WTC11 (cell line): Measurements from ENCODE around the gene EMD. TPM values are rescaled to one million over a fixed set of nuclear protein-coding genes. Genes with fewer than 3 reads are reported as not detected.

ENCODE experiments used
- ATAC-seq: fragments of 200-7000 bp; cut with Tn5 transposase; 2 replicates; pipeline ENCODE4 v1.10.0; 2021; ENCODE audit warnings: mild to moderate bottlenecking, moderate library complexity
- CTCF ChIA-PET: fragments of 300-600 bp; sonication (Branson Sonifier 250); formaldehyde crosslinking; loops from one replicate; lab custom pipeline; 2021; ENCODE audit warnings: antibody characterized with exemption; lab: Charles Lee
- POLR2A ChIA-PET: fragments of 350-600 bp; sonication (Branson Sonifier 250); formaldehyde crosslinking; loops from one replicate; lab custom pipeline; 2021; ENCODE audit warnings: antibody characterized with exemption; lab: Charles Lee
- DNase-seq: peaks from one replicate; pipeline ENCODE4 v3.0.0; 2021; ENCODE audit warnings: low spot score
- H3K27ac Mint-ChIP-seq: 2 replicates; pipeline ENCODE4 v1.8.0; 2021; ENCODE audit warnings: mixed read lengths
- H3K27me3 Mint-ChIP-seq: 2 replicates; pipeline ENCODE4 v1.8.0; 2021; ENCODE audit warnings: low read depth, mild to moderate bottlenecking, moderate library complexity, mixed read lengths
- H3K36me3 Mint-ChIP-seq: 2 replicates; pipeline ENCODE4 v1.8.0; 2021; ENCODE audit warnings: mixed read lengths
- H3K4me1 Mint-ChIP-seq: 2 replicates; pipeline ENCODE4 v1.8.0; 2022; ENCODE audit warnings: mixed read lengths
- H3K4me3 Mint-ChIP-seq: 2 replicates; pipeline ENCODE4 v1.8.0; 2021; ENCODE audit warnings: mild to moderate bottlenecking, moderate library complexity, mixed read lengths
- H3K9me3 Mint-ChIP-seq: 2 replicates; pipeline ENCODE4 v1.8.0; 2021; ENCODE audit warnings: mixed read lengths
- ERG ChIP-seq: fragments of 250-450 bp; sonication (Bioruptor Pico); IDR thresholded peaks from 2 replicates; pipeline ENCODE4 v1.8.0; 2021; ENCODE audit warnings: mild to moderate bottlenecking
- ESRRA ChIP-seq: sonication (generic); formaldehyde crosslinking; IDR thresholded peaks from 2 replicates; pipeline ENCODE4 v1.8.1; 2022; ENCODE audit warnings: mild to moderate bottlenecking, missing genetic modification reagents, borderline replicate concordance
- HMGXB4 ChIP-seq: sonication (generic); formaldehyde crosslinking; IDR thresholded peaks from 2 replicates; pipeline ENCODE4 v1.8.1; 2023; ENCODE audit warnings: mild to moderate bottlenecking, moderate library complexity, missing genetic modification reagents
- KAT7 ChIP-seq: sonication (generic); formaldehyde crosslinking; IDR thresholded peaks from 2 replicates; pipeline ENCODE4 v1.8.1; 2023; ENCODE audit warnings: missing genetic modification reagents, mild to moderate bottlenecking, borderline replicate concordance
- MLX ChIP-seq: sonication (generic); formaldehyde crosslinking; IDR thresholded peaks from 2 replicates; pipeline ENCODE4 v1.8.1; 2023; ENCODE audit warnings: mild to moderate bottlenecking, missing genetic modification reagents, moderate library complexity
- MXD4 ChIP-seq: fragments of 250-450 bp; sonication (Bioruptor Pico); IDR thresholded peaks from 2 replicates; pipeline ENCODE4 v1.8.0; 2021; ENCODE audit warnings: mild to moderate bottlenecking, moderate library complexity, borderline replicate concordance
- SOX15 ChIP-seq: fragments of 250-450 bp; sonication (Bioruptor Pico); IDR thresholded peaks from 2 replicates; pipeline ENCODE4 v1.9.0; 2021; ENCODE audit warnings: mild to moderate bottlenecking
- TCF7 ChIP-seq: sonication (generic); formaldehyde crosslinking; IDR thresholded peaks from 2 replicates; pipeline ENCODE4 v1.8.0; 2022; ENCODE audit warnings: mild to moderate bottlenecking, low read depth, missing genetic modification reagents, moderate library complexity
- ZNF138 ChIP-seq: sonication (generic); formaldehyde crosslinking; conservative IDR thresholded peaks from 2 replicates; pipeline ENCODE4 v1.8.1; 2022; ENCODE audit warnings: mild to moderate bottlenecking, moderate library complexity, missing genetic modification reagents
- ZNF396 ChIP-seq: fragments of 250-450 bp; sonication (Bioruptor Pico); IDR thresholded peaks from 2 replicates; pipeline ENCODE4 v1.8.0; 2021; ENCODE audit warnings: mild to moderate bottlenecking, moderate library complexity, borderline replicate concordance
- total RNA-seq: library from RNA; stranded (reverse); gene quantifications from 3 replicates; pipeline ENCODE4 v1.2.3, GENCODE V29; 2021
- TF ChIP-seq, protein P1 (sequence below): sonication (generic); formaldehyde crosslinking; IDR thresholded peaks from 2 replicates; pipeline ENCODE4 v1.8.0; 2022; ENCODE audit warnings: mild to moderate bottlenecking, missing genetic modification reagents
- TF ChIP-seq, protein P2 (sequence below): sonication (generic); formaldehyde crosslinking; IDR thresholded peaks from 2 replicates; pipeline ENCODE4 v1.8.1; 2022; ENCODE audit warnings: mild to moderate bottlenecking, missing genetic modification reagents, moderate library complexity, borderline replicate concordance

The EMD gene
- total RNA-seq, 1 experiment from 2014 or later = 78.3 TPM

- TF ChIP-seq SOX15 (no peak), ZNF138 (CRISPR knock-in tag) (no peak), ESRRA (CRISPR knock-in tag) (no peak), KAT7 (no peak)
Measured at GRCh38 chrX:154373340-154374306, 5.5 kb upstream of the EMD start (continued).

- Mint-ChIP-seq H3K27me3 (peaks cover 11% of the 10 kb centered on the region), H3K36me3 (peaks cover 5% of the 10 kb centered on the region), H3K4me1 (peaks cover 6% of the 10 kb centered on the region), H3K27ac (no peak within 1 kb of the TSS), H3K9me3 (no peaks in the 10 kb centered on the region), H3K4me3 (peak within 1 kb of the TSS; percentile 55)
- CTCF ChIA-PET = interaction anchor here (1.0 to 3.0 kb wide), 8 partner anchors 9 to 161 kb away, joined by 3 to 43 read pairs (median 11); partner anchors contain the start of genes PLXNA3, SLC10A3 and TAFAZZIN
- POLR2A ChIA-PET = interaction anchor here (0.7 to 2.0 kb wide), 3 partner anchors 9 to 116 kb away, joined by 3 to 10 read pairs (median 7); partner anchors contain the start of gene SLC10A3
- DNase-seq = peak; percentile 63
- ATAC-seq = no peak
- TF ChIP-seq MLX (CRISPR knock-in tag) (no peak), TCF7 (CRISPR knock-in tag) (no peak), HMGXB4 (CRISPR knock-in tag) (peak; percentile 33; the same call in 1 of the 2 replicates), MXD4 (CRISPR knock-in tag) (no peak)
- TF ChIP-seq, protein P1, sequence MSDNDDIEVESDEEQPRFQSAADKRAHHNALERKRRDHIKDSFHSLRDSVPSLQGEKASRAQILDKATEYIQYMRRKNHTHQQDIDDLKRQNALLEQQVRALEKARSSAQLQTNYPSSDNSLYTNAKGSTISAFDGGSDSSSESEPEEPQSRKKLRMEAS = peak; percentile 17; the same call in 1 of the 2 replicates
- TF ChIP-seq, protein P2, sequence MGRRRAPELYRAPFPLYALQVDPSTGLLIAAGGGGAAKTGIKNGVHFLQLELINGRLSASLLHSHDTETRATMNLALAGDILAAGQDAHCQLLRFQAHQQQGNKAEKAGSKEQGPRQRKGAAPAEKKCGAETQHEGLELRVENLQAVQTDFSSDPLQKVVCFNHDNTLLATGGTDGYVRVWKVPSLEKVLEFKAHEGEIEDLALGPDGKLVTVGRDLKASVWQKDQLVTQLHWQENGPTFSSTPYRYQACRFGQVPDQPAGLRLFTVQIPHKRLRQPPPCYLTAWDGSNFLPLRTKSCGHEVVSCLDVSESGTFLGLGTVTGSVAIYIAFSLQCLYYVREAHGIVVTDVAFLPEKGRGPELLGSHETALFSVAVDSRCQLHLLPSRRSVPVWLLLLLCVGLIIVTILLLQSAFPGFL (CRISPR knock-in tag) = no peak
Measured at GRCh38 chrX:154374313-154375155, 4.6 kb upstream of the EMD start, which contains the start of gene FLNA. Gene FLNA (minus strand): TSS chrX:154374634. CDS start chrX:154371245, 3,389 bp downstream.

GRCh38 chrX:154375156-154375504 is 4.0 kb upstream of the EMD start:
- Mint-ChIP-seq H3K4me3 (peak overlapping the region; percentile 49), H3K27me3 (peaks cover 11% of the 10 kb centered on the region), H3K36me3 (peaks cover 2% of the 10 kb centered on the region), H3K27ac (no peak overlapping the region), H3K9me3 (no peaks in the 10 kb centered on the region), H3K4me1 (peaks cover 9% of the 10 kb centered on the region)
- ChIA-PET CTCF (interaction anchor here (0.7 to 3.0 kb wide), 3 partner anchors 8 to 152 kb away, joined by 3 to 43 read pairs (median 20); no protein-coding TSS in a partner anchor), POLR2A (no interaction called here)
- ATAC-seq = no peak
- DNase-seq = no peak
- TF ChIP-seq, protein P1 = no peak
- TF ChIP-seq MLX (CRISPR knock-in tag) (no peak), ERG (no peak), ZNF396 (CRISPR knock-in tag) (no peak)
